ENCODE data around the gene GRK5.
"Not testable (repeated sequence)": the region's sequence is repeated elsewhere in the genome, so short reads cannot be mapped to it uniquely, and the experiment has no call there.

Gene GRK5

GRCh38 chr10:119421891-119422681 lies 214.7 kb downstream of the GRK5 start:
- DNase-seq (ENCODE audit: low read depth): no peak

GRCh38 chr10:119422682-119423509 lies 215.5 kb downstream of the GRK5 start:
- no peak for DNase-seq (ENCODE audit: low read depth)

GRCh38 chr10:119423510-119424257 lies 216.3 kb downstream of the GRK5 start:
- DNase-seq (ENCODE audit: low read depth): no peak

DNA sequence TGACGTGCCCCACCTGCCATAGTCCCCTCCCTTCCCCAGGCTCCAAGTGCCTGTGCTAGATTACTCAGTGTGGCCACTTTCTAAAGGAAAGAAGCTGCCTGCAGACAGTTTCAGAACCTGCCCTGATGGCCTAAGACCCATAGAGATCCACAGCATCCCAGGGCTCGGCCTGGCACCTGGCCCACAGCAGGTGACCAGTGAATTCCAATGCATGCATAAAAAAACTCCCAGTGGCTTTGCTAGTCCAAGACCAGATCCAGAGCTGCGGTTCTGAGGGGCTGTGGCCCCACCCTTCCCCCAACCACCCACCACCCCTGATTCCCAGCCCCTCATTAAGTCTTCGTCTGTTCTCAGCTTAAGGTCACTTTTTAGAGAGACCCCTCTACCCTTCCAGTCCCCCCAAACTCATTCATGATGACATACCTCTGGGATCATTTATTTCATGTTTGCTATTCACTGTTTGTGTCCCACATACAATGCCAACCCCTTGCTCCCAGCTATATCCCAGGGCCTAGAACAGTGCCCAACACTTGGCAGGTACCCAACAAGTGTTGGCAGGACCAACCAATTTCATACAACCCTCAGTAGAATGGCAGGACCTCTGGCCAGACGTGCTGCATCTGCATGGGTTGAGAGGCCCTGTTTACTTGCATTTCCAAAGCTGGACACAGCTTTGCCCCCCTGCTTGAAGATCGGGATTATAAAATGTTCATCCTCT lies 217.0 kb downstream of the GRK5 start:
- no peak for DNase-seq (ENCODE audit: low read depth)

DNA sequence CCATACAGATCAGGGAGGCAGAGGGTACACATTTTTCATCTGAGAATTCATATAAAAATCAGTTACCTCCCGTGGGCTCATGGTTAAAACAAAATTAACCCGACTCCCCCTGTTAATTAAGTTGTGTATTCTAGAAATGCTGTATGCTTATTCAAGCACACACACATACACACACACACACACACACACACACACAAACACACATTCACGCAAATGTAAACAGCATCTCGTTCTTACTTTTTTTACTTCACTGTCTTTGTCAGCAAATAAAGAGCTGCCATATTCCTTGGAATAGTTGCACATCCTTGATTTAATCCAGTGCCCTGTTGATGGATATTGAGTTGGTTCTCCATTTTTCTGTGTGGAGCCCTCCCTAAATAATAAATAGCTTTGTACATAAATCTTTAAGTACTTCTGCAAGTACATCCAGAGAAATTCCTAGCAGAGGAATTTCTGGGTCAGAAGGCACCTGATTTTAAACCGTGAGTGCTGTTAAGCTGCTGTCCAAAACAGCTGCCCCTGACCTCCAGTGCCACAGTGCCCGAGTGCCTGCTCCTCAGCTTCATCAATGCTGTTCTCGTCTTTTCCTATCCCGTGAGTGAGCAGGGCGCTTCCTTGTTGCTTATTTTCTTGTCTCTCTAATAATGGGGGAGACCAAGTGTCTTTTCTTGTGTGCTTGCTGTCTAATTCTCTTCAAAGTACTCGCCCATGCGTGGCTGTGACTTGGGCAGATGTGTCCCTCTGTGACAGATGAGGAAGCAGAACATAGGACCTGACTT lies 217.9 kb downstream of the GRK5 start:
- DNase-seq (ENCODE audit: low read depth): no peak

DNA sequence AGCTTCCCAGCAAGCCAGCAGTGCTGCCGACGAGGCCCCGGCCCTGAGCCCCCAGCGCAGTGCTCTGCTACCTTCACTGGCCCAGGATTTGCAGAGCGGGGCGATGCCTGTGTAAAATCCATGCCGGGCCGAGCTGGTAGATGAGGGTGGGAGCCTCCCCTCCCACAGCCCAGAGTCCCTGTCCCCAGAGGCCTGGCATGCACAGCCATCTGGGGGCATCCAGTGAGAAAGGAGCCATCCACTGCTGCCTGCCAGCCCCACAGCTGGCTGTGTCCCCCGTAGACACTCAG lies 218.5 kb downstream of the GRK5 start:
- DNase-seq (ENCODE audit: low read depth): no peak

- DNase-seq (ENCODE audit: low read depth): no peak
Observed at GRCh38 chr10:119426699-119427098, 219.3 kb downstream of the GRK5 start.

DNA sequence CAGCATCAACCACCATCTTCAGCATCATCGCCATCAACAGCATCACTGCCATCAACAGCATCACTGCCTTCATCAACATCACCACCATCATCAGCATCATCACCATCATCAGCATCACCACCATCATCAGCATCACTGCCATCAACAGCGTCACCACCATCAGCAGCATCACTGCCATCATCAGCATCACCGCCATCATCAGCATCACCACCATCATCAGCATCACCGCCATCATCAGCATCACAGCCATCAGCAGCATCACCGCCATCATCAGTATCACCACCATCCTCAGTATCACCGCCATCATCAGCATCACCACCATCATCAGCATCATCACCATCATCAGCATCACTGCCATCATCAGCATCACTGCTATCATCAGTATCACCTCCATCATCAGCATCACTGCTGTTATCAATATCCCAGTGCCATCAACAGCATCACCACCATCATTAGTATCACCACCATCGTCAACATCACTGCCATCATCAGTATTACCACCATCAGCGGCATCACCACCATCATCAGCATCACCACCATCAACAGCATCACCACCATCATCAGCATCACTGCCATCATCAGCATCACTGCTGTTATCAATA lies 220.0 kb downstream of the GRK5 start:
- no peak for DNase-seq (ENCODE audit: low read depth)

GRCh38 chr10:119428789-119429188 lies 221.4 kb downstream of the GRK5 start:
- DNase-seq (ENCODE audit: low read depth): no peak

DNA sequence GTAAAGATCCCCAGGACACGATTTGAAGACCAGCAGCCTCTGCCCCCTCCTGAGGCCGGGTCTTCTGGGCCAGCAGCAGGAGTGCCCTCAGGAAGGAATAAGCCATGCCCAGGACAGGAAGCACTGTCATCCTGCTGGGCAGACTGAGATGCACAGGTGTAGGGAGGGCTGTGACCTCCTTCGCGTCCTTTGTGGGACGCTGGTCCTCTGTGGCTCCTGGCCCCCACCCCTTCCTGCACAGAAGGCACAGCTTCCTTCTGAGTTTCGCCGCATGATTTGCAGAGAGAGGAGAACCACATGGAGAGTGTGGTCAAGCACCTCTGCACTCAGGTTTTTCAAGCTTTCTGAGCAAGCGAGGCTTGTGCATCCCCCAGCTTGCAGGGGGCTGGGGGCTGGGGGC lies 222.4 kb downstream of the GRK5 start:
- DNase-seq (ENCODE audit: low read depth): no peak

GRCh38 chr10:119431034-119431772 lies 223.8 kb downstream of the GRK5 start:
- no peak for DNase-seq (ENCODE audit: low read depth)

- no peak for DNase-seq (ENCODE audit: low read depth)
Observed at GRCh38 chr10:119431773-119432135, 224.4 kb downstream of the GRK5 start.

GRCh38 chr10:119434942-119435341 lies 227.6 kb downstream of the GRK5 start:
- not testable (repeated sequence) for DNase-seq (ENCODE audit: low read depth)

DNA sequence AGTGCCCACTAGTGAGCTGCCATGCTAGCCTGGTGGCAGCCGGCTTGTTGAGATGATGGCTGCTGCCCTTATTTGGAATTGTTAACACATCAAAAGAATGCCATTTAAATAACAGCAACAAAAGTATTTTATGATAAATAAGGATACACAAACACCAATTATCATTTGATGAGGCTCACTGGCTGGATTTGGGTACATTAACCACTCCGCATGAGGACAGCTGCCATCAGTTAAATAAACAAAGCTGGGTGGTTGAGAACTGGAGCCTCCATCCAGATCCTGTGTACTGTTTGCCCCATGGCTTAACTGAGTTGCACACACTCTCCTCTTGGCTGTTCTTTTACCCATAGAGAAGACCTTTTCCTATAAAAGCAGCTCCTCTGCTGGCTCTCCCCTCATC lies 231.3 kb downstream of the GRK5 start:
- no peak for DNase-seq (ENCODE audit: low read depth)

DNA sequence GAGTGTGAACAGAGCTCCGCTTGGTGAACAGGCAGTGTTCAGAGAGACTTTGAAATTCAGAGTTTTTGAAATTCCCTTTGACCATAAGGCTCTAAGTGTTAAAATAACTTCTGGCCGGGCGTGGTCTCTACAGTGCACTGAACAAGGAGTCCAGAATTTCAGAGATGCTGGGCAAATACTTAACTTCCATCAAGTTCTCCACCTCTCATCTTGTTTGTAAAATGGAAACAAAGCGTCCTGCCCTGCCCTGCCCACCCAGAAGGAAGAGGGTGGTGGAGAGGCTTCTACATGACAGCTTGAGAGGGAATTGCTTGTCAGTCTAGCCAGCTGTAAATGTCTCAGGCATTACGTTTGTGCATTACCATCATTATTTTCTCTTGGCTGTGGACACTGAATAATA lies 232.6 kb downstream of the GRK5 start:
- DNase-seq (ENCODE audit: low read depth): no peak

GRCh38 chr10:119441151-119441821 lies 233.9 kb downstream of the GRK5 start:
- DNase-seq (ENCODE audit: low read depth): no peak

GRCh38 chr10:119441921-119442757 lies 234.8 kb downstream of the GRK5 start:
- DNase-seq (ENCODE audit: low read depth): no peak

DNA sequence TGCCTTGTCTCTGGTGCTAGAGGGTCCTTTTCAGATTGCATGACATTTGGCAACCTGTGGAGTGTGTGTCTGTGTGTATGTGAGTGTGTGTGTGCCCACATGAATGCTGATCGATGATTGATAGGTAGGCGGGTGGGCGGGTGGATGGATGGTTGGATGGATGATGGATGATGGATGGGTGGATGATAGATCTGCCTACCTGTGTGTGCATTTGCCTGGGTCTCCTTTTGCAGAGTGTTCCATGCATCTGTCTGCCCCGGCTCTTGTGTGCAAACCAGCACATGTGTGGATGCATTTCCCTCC lies 235.3 kb downstream of the GRK5 start:
- DNase-seq (ENCODE audit: low read depth): no peak

DNA sequence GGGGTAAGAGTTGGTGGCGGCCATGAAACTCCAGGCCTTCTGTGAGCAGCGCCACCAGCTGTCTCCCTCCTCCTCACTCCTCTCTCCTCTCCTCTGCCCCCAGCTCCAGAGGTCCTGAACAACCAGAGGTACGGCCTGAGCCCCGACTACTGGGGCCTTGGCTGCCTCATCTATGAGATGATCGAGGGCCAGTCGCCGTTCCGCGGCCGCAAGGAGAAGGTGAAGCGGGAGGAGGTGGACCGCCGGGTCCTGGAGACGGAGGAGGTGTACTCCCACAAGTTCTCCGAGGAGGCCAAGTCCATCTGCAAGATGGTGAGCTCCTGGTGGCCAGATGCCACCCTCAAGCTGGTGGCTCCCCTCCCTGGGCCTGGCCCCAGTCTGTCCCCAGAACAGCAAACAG lies 236.1 kb downstream of the GRK5 start:
- DNase-seq (ENCODE audit: low read depth): no peak
